ENCODE results near the gene MECR.

The MECR gene

GRCh38 chr1:29256394-29256793, 25.7 kb upstream of the MECR start:
- DNase-seq (ENCODE audit: low spot score): no peak

DNA sequence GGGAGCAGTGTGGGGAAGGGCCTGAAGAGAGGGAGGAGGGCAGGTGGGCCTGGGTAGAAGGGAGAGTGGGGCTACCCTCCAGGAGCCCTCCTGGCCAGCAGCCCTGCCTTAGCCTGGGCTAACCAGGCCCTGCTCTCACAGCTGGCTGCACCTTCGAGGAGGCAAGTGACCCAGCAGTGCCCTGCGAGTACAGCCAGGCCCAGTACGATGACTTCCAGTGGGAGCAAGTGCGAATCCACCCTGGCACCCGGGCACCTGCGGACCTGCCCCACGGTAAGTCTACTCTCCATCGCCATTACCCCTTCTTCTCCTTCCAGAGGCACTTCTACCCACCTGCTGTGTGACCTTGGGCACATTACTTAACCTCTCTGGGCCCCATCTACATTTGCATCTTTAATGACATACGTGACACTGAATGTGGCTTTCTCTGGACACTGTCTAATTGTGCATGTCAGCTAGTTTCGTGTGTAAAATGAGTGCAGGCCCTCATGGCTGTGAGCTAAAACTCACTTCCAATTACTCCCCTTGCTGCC, 24.5 kb upstream of the MECR start:
- no peak for DNase-seq (ENCODE audit: low spot score)

DNA sequence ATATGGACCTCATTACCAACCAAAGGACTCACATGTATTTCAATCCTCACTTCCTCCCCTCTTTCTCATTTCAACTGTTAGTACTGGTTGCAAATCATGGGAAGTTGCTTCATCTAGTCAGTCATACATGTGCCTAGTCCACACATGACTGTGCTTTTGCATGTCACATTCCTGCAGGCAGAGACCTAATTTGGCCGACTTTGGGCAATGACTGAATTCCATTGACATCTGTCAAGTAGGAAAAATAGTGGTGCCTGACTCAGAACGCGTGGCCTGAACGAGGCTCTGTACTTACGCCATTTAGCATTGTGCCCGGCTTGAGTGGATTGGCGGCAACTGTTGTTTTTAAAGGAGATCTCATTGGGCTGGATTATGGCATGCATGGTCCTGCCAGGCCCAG, 23.6 kb upstream of the MECR start:
- DNase-seq (ENCODE audit: low spot score): no peak

GRCh38 chr1:29253180-29253579, 22.4 kb upstream of the MECR start:
- no peak for DNase-seq (ENCODE audit: low spot score)

DNA sequence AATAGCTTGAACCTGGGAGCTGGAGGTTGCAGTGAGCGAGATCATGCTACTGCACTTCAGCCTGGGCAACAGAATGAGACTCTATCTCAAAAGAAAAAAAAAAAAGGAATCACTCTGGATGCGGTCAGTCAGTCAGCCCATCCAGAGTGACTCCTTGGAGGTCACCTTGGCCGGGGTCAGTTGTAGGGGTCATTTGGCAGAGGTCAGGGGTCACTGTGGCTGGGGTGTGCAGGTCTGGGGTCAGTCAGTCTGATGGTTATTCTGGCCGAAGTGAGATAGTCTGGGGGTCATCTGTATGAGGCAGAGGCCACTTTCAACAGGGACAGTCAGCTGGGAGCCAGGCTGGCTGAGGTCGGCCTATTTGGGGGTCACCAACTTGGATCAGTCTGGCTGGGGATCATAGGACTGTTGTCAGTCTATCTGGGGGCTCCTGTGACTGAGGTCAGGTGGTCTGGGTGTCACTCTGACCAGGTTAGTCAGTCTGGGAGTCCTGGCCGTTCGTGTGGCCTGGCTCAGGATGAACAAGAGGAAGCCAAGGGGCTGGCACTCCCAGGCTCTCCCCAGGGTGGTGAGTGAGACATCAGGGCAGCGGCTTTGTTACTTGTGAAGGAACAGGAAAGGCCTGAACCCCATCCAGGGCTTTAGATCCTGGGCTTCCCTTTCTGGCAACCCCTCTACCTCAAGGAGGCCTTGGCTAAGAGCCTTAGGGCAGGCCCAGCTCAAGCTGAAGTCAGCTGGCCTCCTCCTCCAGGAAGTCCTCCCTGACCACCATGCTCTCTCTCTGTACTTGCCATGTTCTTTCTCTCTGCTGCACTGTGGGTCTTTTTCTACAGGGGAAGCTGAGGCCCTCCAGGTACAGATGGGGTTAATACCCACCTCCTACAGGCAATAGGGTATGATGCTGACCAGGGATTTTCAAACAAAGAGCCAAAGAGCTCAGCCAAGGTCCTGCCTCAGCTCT, 20.7 kb upstream of the MECR start:
- DNase-seq (ENCODE audit: low spot score): no peak

GRCh38 chr1:29249951-29250581, 19.3 kb upstream of the MECR start:
- no peak for DNase-seq (ENCODE audit: low spot score)

DNA sequence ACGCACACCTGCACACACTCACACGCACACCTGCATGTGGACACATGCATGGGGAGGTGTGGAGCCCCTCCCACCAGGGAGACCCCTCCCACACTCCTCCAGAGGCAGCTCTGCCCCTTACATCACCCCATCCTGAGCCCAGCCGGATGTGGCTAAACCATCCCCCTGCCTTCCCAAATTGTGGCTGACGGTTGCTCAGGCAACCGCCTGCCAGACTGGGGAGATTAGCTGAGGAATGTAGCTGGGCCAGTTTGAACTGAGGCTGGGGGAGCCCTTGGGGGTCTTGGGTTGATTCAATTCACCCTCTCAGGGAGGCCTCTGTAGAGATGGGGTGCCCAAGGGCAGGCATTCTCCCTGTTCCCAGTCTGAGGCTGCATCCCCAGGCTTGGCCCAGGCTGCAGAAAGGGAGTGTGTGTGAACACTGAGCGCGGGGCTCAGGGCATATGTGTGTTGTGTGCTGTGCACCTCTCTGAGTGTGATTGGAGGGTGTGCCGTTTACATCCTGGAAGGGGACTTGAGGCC, 18.5 kb upstream of the MECR start:
- no peak for DNase-seq (ENCODE audit: low spot score)

DNA sequence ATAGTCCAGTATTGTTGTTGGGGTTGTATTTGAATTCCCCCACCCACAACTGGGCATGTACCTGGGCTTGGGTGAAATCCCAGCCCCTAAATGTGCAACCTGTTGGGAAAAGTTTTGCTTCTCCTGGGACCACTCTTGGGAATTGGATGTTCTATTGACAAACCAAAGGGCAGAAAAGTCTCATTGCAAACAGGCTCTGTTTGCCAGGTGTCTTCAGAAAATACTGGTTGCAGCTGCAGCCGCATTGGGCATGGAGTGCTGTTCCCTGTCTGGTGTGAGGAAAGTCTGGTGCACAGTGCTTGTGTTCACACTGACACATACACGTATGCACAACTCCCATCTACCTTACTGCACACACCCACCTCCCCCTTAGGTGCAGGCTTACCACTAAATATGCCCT, 17.7 kb upstream of the MECR start:
- DNase-seq (ENCODE audit: low spot score): no peak

DNA sequence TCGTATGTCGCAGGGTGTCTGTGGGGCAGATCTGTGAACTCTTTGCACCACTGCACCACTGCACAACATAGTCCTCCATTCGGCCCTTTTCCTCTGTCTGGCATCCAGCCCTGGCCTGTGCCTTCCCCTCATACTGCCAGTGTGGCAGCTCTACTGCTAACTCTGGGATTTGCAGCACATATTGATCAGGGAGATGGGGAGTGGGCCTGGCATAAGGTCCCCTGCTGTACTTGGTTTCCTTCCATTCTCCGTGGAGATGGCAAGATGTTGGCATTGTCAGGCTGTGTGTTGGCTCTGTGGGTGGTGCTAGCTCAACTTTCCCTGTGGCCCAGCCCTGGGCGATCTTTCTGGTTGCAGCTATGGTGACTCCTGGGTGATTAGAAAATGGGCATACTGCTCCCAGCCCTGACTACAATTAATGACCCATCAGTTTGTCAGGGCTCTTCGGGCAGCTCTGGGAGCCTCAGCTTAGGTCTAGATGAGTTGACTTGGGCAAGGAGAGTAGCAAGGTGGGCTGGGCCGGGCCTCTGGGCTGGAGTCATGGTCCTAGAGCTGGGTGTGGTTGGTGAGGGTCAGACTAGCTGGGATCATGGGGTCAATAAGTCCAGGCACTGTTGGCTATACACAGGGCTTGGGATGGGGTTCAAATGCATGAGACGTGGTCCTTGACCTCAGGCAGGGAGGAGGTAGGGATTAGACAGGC, 17.0 kb upstream of the MECR start:
- DNase-seq (ENCODE audit: low spot score): no peak

DNA sequence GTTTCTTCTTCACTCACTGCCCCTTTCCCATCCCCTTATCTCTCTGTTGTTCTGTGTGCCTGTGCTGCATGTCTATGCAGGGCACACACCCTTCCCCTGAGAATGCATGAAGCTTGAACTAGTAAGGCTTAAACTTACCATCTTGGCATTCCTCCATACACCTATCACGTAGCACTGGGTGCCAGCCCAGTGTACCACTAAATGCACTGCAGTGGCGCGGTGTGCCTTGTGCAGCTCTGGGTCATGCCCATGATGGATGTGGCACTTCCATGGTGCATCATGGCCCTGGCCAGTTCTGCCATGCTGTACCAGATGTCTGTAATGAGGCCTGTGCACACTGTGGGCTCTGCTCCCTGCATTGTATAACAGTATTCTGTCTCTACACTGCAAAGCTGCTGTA, 16.3 kb upstream of the MECR start:
- no peak for DNase-seq (ENCODE audit: low spot score)

- no peak for DNase-seq (ENCODE audit: low spot score)
Observed at GRCh38 chr1:29245876-29246275, 15.1 kb upstream of the MECR start.

DNA sequence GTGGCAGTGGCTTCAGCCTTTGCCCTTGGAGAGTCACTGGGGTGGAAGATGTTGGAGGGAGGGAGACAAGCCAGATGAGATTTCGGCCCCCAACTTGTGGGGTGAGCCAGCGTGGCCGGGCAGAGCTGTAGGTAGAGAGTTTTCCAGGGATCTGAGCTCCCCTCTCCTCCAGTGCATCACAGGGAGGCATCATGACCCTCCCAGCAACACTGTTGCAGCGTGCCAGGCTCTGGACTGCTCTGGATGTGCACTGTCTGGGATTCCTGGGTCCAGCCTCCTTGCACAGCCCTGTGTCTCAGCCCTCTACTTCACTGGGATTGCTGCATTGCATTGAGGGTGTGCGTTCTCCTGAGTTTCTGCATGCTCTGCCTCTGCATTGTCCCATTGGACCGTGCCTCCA, 14.5 kb upstream of the MECR start:
- DNase-seq (ENCODE audit: low spot score): no peak

GRCh38 chr1:29243871-29244200, 13.1 kb upstream of the MECR start:
- DNase-seq (ENCODE audit: low spot score): no peak

- DNase-seq (ENCODE audit: low spot score): no peak
Observed at GRCh38 chr1:29243023-29243870, 12.5 kb upstream of the MECR start.

GRCh38 chr1:29240986-29241385, 10.3 kb upstream of the MECR start:
- DNase-seq (ENCODE audit: low spot score): no peak

GRCh38 chr1:29240400-29240837, 9.7 kb upstream of the MECR start:
- DNase-seq (ENCODE audit: low spot score): peak; percentile 33

DNA sequence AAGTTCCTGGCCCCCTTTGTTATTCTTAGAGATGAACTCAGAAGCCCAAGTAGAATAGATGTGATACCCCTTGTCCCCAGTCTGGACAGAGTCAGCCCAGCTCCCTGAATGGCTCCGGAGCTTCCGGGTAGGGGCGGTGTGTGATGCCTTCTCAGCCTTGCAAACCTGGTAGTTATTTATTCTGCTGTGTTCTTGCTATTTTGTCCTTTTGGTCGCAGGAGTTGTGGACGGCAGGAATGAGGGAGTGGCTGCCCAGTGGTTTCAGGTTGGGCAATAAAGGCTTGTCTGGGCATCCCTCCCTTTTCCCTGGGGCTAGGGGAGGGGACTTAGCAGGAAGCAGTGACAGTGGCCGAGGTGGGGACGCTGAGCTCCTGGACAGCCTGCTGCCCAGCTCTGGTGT, 8.4 kb upstream of the MECR start:
- no peak for DNase-seq (ENCODE audit: low spot score)

DNA sequence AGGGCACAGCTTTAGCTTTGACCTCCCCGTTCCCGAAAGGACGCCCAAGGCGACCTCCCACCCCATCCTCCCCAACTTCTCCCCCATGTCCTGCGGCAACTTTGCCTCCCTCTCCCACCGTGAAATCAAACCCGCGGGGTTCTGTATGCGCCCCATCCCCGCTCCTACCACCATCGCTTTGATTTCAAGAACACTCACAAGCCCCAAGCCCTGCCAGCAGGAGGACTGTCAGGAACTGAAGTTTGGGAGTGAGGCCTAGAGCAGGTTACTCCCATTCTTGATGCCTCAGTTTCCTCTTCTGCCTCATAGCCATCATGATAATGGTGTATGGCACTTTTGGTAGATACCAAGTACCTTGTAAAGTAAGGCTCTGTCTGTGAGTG, 7.9 kb upstream of the MECR start:
- no peak for DNase-seq (ENCODE audit: low spot score)

- no peak for DNase-seq (ENCODE audit: low spot score)
Observed at GRCh38 chr1:29237852-29238619, 7.3 kb upstream of the MECR start.

DNA sequence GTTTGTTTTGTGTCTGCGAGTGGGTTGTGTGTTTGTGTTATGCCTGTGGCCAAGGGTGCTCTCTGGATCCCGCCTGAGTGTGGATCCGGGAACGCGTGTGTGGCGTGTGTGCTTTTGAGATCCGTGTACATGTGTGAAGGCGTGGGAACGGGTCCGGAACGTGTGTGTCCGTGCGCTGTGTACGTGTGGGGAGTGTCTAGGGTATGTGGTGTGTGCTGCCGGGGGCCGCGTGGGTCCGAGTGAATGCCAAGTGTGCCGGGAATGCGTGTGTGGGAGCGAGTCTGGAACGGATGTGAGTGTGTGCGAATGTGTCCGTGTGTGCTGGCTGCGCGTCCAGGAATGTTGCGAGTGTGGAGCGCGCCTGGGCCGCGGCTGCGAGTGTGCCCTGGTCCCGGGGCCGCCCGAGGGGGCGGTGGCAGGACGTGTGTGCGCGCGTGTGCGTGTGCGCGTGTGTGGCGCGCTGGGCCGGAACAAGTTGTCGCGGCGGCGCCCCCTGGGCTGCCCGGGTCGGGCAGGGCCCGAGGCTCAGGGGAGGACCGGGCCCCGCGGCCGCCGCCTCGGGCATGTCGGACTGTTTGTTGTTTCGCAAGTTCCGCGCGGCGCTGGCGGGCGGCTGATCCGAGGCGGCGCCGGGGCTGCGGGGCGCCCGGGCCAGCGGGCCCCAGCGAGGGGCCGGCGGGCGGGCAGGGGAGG, 6.5 kb upstream of the MECR start:
- DNase-seq (ENCODE audit: low spot score): no peak
